BLaER1 (cell line): ENCODE results near the gene CYP27A1.

Experiments used
- H3K27ac ChIP-seq: shearing (Covaris generic); formaldehyde crosslinking; 2 replicates; pipeline ENCODE4 v1.8.1; 2022
- H3K27me3 ChIP-seq: shearing (Covaris generic); formaldehyde crosslinking; 2 replicates; pipeline ENCODE4 v1.8.1; 2022
- H3K36me3 ChIP-seq: shearing (Covaris generic); formaldehyde crosslinking; 2 replicates; pipeline ENCODE4 v1.8.1; 2022
- H3K4me1 ChIP-seq: shearing (Covaris generic); formaldehyde crosslinking; 2 replicates; pipeline ENCODE4 v1.8.1; 2022
- H3K4me2 ChIP-seq: shearing (Covaris generic); formaldehyde crosslinking; 2 replicates; pipeline ENCODE4 v1.8.1; 2022
- H3K4me3 ChIP-seq: shearing (Covaris generic); formaldehyde crosslinking; 2 replicates; pipeline ENCODE4 v1.8.1; 2022
- H3K9ac ChIP-seq: shearing (Covaris generic); formaldehyde crosslinking; 2 replicates; pipeline ENCODE4 v1.8.1; 2022
- H3K9me3 ChIP-seq: shearing (Covaris generic); formaldehyde crosslinking; 2 replicates; pipeline ENCODE4 v1.8.1; 2022
- H4K20me1 ChIP-seq: shearing (Covaris generic); formaldehyde crosslinking; 2 replicates; pipeline ENCODE4 v1.8.1; 2022
- Cebpa-rat ChIP-seq: shearing (Covaris generic); IDR thresholded peaks from 2 replicates; pipeline ENCODE4 v1.8.1; 2022

Gene CYP27A1

GRCh38 chr2:218781691-218782527 is at the start of gene CYP27A1:
Gene CYP27A1, plus strand, starts transcription at chr2:218782147. Its CDS starts 36 bp downstream, at chr2:218782183.
- H3K4me1 ChIP-seq = no peaks in the 10 kb centered on the region
- peaks cover 19% of the 10 kb centered on the region for H3K9me3 ChIP-seq
- H3K9ac ChIP-seq = no peak within 1 kb of the TSS
- no peak for TF ChIP-seq Cebpa-rat
- H4K20me1 ChIP-seq = no peaks in the 10 kb centered on the region
- no peak within 1 kb of the TSS for H3K4me2 ChIP-seq
- no peaks in the 10 kb centered on the region for H3K27me3 ChIP-seq
- H3K4me3 ChIP-seq = no peak within 1 kb of the TSS
- peaks cover 12% of the 10 kb centered on the region for H3K36me3 ChIP-seq
- H3K27ac ChIP-seq = no peak within 1 kb of the TSS

DNA sequence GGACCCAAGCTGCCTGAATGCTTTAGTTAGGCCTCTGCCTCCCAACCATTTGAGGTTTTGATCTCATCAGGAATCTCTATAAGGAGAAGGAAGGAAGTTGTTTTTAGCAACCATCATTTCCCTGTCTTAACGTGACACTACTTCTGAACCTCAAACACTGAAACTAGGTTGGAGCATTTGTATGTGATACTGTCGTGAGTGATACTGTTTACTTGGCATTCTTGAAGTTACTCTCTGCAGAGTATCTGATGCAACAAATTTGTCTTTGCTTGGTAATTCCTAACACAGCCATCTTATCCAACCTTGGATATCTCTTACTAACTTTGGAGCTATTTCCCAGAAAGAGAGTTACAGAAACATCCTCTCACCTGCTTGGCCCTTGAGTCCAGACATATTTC is 49.2 kb upstream of the CYP27A1 start:
- peaks cover 55% of the 10 kb centered on the region for H3K36me3 ChIP-seq
- no peak overlapping the region for H3K27ac ChIP-seq
- peaks cover 74% of the 10 kb centered on the region for H4K20me1 ChIP-seq
- no peak overlapping the region for H3K4me3 ChIP-seq
- H3K9ac ChIP-seq = no peak overlapping the region
- no peak for TF ChIP-seq Cebpa-rat
- no peaks in the 10 kb centered on the region for H3K4me1 ChIP-seq
- no peaks in the 10 kb centered on the region for H3K27me3 ChIP-seq
- H3K4me2 ChIP-seq = no peak overlapping the region
- H3K9me3 ChIP-seq = peaks cover 4% of the 10 kb centered on the region; the same call in 1 of the 2 replicates

- Histone ChIP-seq H4K20me1 (peaks cover 81% of the 10 kb centered on the region), H3K4me3 (no peak overlapping the region), H3K36me3 (peaks cover 57% of the 10 kb centered on the region), H3K27ac (no peak overlapping the region), H3K4me1 (no peaks in the 10 kb centered on the region), H3K27me3 (no peaks in the 10 kb centered on the region), H3K4me2 (no peak overlapping the region), H3K9me3 (0 out of 2 replicates have a peak, but pooled peaks cover 2% of the 10 kb centered on the region), H3K9ac (no peak overlapping the region)
- TF ChIP-seq Cebpa-rat = no peak
Observed at GRCh38 chr2:218733171-218734021, 48.6 kb upstream of the CYP27A1 start.

DNA sequence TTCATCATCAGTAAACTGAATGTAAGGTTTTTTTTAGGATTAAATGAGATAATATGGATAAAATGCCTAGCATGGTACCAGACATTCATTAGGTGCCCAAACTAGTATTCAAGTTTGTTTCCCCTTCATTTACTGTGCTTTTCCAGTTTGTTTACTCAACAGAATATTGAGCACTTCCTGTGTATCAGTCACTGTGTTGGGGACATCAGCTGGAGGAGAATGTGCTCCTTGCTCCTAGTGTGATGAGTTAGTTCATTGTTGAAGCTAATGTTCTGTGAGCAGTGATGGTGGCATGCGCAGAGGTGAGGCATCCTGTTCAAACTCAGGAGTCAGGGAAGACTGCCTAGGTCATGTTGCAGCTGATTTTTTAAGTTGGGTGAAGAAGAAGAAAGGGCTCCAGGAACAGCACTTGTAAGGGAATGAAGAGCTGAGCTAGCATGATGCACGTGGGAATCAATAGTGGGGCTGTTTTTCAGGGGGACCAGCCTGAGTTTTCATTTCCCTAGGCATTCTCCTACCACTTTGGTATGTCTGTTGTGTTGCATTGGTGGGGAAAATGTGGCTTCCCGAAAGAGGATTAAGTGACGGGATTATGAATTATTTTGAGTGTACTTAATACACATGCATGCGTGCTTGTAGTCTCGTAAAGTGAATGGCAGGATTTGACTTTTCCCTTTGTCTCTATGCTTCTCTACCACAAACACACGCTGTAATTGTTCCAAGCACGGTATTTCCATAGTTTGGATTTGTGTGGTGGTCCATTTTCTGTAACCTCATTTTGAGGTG is 47.6 kb upstream of the CYP27A1 start:
- H4K20me1 ChIP-seq = peaks cover 91% of the 10 kb centered on the region
- no peak overlapping the region for H3K9ac ChIP-seq
- no peaks in the 10 kb centered on the region for H3K4me1 ChIP-seq
- H3K4me2 ChIP-seq = no peak overlapping the region
- peaks cover 57% of the 10 kb centered on the region for H3K36me3 ChIP-seq
- H3K9me3 ChIP-seq = no peaks in the 10 kb centered on the region
- no peaks in the 10 kb centered on the region for H3K27me3 ChIP-seq
- H3K4me3 ChIP-seq = no peak overlapping the region
- no peak overlapping the region for H3K27ac ChIP-seq
- no peak for TF ChIP-seq Cebpa-rat

- Histone ChIP-seq H3K4me2 (no peak overlapping the region), H3K27me3 (no peaks in the 10 kb centered on the region), H3K4me1 (no peaks in the 10 kb centered on the region), H3K36me3 (peaks cover 77% of the 10 kb centered on the region), H3K9me3 (no peaks in the 10 kb centered on the region), H3K9ac (no peak overlapping the region), H3K4me3 (no peak overlapping the region), H4K20me1 (peaks cover 78% of the 10 kb centered on the region), H3K27ac (no peak overlapping the region)
- no peak for TF ChIP-seq Cebpa-rat
Observed at GRCh38 chr2:218736531-218736930, 45.4 kb upstream of the CYP27A1 start.

- Histone ChIP-seq H3K4me2 (no peak overlapping the region), H3K36me3 (peaks cover 97% of the 10 kb centered on the region), H3K27me3 (no peaks in the 10 kb centered on the region), H4K20me1 (peaks cover 13% of the 10 kb centered on the region; the same call in 1 of the 2 replicates), H3K4me3 (no peak overlapping the region), H3K9me3 (no peaks in the 10 kb centered on the region), H3K9ac (no peak overlapping the region), H3K4me1 (no peaks in the 10 kb centered on the region), H3K27ac (no peak overlapping the region)
- TF ChIP-seq Cebpa-rat = no peak
Observed at GRCh38 chr2:218743068-218743467, 38.9 kb upstream of the CYP27A1 start.

GRCh38 chr2:218744615-218745014 is 37.3 kb upstream of the CYP27A1 start:
- no peak overlapping the region for H3K4me2 ChIP-seq
- H3K4me3 ChIP-seq = no peak overlapping the region
- H4K20me1 ChIP-seq = no peaks in the 10 kb centered on the region
- no peaks in the 10 kb centered on the region for H3K9me3 ChIP-seq
- H3K36me3 ChIP-seq = peaks cover 97% of the 10 kb centered on the region
- no peak for TF ChIP-seq Cebpa-rat
- no peak overlapping the region for H3K27ac ChIP-seq
- H3K27me3 ChIP-seq = no peaks in the 10 kb centered on the region
- H3K9ac ChIP-seq = no peak overlapping the region
- H3K4me1 ChIP-seq = no peaks in the 10 kb centered on the region

DNA sequence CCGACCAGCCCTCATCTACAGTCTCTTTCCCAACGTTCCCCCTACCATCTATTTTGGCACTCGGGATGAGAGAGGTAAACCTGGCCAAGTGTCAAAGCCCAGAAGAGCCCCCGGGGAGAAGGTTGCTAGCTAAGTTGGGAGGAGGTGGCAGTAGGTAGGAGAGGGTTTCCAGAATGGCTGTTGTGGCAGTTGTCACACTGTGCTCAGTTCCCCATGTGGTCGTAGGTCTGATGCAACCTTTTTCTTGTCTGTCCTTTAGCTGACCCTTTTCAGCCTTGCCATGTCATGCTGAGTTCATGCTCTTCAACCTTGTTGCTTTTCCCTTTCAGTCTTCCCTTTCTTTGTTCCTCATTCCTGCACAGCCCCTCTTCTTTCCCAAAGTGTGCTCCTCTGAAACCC is 36.8 kb upstream of the CYP27A1 start:
- no peaks in the 10 kb centered on the region for H3K4me1 ChIP-seq
- no peak overlapping the region for H3K4me2 ChIP-seq
- no peaks in the 10 kb centered on the region for H3K27me3 ChIP-seq
- no peak overlapping the region for H3K4me3 ChIP-seq
- H4K20me1 ChIP-seq = no peaks in the 10 kb centered on the region
- no peak overlapping the region for H3K27ac ChIP-seq
- no peak overlapping the region for H3K9ac ChIP-seq
- no peak for TF ChIP-seq Cebpa-rat
- H3K36me3 ChIP-seq = peaks cover 97% of the 10 kb centered on the region
- no peaks in the 10 kb centered on the region for H3K9me3 ChIP-seq
